ENCODE data around the gene AMMECR1.

GRCh38 chrX:110145311-110145710, 172.6 kb downstream of the AMMECR1 start:
- TF ChIP-seq CTCF (conservative IDR thresholded peaks at IDR 0.05; ENCODE audit: low read depth, low read length) (no peak), MAFK (IDR thresholded peaks at IDR 0.05; ENCODE audit: low read depth, low read length) (no peak), BHLHE40 (IDR thresholded peaks at IDR 0.05; ENCODE audit: low read depth, low read length) (no peak), POLR2A (IDR thresholded peaks at IDR 0.05; ENCODE audit: low read depth, low read length) (no peak), USF2 (IDR thresholded peaks at IDR 0.05; ENCODE audit: low read depth, low read length) (no peak), CEBPB (IDR thresholded peaks at IDR 0.05; ENCODE audit: low read depth, low read length) (no peak), RCOR1 (IDR thresholded peaks at IDR 0.05; ENCODE audit: insufficient replicate concordance, low read length) (no peak), RAD21 (IDR thresholded peaks at IDR 0.05; ENCODE audit: low read length) (no peak), SMC3 (IDR thresholded peaks at IDR 0.05; ENCODE audit: low read depth, low read length) (no peak), NFE2L2 (IDR thresholded peaks at IDR 0.05; ENCODE audit: low read depth, low read length) (no peak), RFX5 (IDR thresholded peaks at IDR 0.05; ENCODE audit: low read depth, low read length) (no peak)
